Activated CD4-positive, alpha-beta T cell treated with anti-CD3 and anti-CD28 coated beads, Interleukin-2, amount 50 U/mL, for 1 hour (primary cell): Measurements from ENCODE around the gene CHI3L2.

ENCODE experiments used
- DNase-seq: peaks from one replicate; pipeline ENCODE4 v3.0.0-alpha.2; 2020

The CHI3L2 gene

DNA sequence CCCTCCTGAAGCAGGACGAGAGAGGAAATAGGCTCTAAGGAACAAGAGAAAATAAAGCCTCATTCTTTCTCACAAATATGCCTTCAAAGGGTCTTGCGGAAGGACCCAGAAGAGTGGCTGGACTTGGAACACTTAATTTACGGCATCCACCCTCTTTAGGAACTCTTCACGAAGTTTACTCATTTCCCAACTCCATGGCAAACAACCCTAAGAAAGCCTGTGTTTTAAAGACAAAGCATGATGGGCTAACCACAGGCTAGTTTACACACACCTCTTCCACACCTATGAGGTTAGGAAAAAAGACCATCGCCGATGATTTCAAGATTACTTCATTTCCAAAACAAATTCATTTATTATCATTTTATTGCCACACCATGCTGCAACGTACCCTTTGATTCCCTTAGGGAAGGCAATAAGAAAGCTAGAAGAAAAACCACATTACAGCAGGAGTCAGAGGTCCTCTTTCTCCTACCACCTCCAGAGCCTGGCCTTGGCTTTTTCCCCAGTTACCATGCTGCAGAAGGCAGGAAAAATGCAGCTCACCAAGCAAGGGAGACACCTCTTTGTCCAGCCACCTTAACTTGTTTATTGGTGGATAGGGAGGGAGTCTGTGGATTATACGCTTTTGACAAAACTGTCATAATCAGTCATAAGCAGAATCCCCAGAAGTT lies 29.6 kb downstream of the CHI3L2 start:
- no peak for DNase-seq

DNA sequence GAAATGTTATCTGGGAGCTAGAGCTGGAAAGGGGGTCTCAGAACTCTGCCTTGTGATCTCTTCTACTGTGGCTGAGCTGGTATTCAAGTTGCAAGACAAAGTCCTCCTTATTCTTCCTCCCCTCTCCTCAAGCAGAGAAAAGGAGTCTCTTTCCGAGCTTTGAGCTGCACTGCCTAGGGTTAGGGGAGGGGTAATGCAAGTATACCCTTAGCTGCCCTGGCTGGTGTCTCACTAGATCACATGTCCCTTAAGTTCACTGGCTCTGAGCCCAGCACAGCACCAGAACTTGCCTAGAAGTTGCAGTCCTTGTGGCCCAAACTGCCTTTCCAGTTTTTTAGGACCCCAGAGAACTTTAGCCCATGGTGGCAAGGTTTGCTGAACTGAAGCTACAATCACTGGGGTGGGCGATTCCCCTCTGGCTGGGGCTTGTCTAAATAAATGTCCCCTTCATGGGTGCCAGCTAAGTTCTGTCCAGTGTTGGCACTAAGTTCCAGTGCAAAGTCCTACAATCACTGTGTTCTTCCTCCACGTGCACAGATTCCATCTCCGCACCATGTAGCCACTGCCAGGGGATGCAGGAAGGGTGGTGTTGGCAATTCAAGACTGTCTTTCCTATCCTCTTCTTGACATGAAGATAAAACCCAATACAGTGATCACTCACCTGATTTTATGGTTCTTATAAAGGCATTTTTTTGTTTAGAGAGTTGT lies 40.4 kb downstream of the CHI3L2 start:
- DNase-seq: no peak

DNA sequence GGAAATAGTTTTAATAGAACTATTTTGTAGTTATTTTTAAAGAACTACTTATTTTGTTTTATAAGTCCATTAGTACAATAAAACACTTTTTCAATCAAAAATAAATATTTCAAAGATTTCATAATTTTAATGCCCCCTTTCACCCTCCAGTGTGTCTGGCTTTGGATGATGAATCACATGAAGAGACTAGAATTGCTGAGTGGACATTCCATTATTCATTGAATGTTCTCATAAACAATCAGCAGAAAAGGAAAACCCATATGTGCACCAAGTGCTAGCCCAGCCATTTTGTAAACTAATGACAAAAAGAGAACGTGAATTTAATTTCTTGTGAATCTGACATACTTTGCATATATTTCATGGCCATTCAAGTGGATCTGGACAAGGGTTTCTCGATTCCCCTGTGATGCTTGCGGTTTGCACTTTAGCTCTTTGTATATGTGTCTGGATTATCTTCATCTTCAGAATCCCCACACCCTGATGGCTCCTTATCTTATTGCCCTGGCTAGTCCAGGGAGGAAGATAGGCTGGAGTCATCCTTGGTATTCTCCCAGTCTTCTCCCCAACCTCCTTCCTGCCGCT lies 42.4 kb downstream of the CHI3L2 start:
- no peak for DNase-seq

- no peak for DNase-seq
These were observed 43.4 kb downstream of the CHI3L2 start for GRCh38 chr1:111270771-111271463.

DNA sequence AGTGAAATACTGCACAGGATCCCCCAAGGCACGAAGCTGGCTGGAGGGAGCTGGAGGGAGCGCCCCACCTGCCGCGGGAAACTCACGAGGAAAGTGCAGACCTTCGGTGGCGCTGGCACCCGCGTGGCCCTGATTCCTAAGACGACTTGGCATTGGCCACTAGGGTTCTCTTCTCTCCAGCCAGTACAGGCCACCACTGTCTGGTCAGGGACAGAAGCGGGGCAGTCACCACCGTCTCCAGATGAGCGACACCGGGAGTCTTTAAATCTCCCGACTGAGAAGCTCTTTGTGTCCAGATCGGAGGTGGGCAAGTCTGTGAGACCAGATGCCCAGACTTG lies 43.9 kb downstream of the CHI3L2 start:
- no peak for DNase-seq

- DNase-seq: no peak
These were observed 44.6 kb downstream of the CHI3L2 start for GRCh38 chr1:111272081-111272480.

- no peak for DNase-seq
These were observed 47.1 kb downstream of the CHI3L2 start for GRCh38 chr1:111274653-111275052.

- no peak for DNase-seq
These were observed 47.6 kb downstream of the CHI3L2 start for GRCh38 chr1:111275079-111275478.

DNA sequence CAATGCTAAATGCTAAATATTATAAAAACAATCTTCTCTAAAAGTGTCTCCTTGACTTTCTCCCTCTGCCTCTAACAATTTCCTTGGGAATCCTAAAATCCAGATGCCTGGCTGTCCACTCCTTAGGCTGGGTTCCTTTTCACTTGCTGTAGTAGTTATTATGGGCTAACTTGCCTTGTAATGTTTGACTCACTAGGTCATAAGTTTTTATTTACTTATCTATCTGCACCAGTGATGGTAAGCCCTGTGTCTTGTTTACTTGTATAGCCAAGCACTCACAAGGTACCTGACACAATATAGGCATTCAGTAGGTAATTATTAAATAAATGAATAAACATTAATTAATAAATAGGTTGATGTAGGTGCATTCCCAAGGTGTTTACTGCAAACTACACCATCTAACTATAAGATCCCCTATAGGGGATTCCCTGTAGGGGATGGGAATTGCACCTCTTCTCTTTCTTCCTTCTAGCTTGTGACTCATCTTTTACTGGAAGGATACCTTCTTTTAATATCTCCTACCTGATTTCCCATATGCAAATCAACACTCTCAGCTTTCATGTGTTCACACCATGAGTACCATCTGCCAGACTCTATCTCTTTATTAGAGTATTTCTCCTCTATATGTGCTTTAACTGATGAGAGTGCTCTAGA lies 48.4 kb downstream of the CHI3L2 start:
- DNase-seq: no peak

GRCh38 chr1:111279144-111279543 lies 51.6 kb downstream of the CHI3L2 start:
- DNase-seq: no peak

DNA sequence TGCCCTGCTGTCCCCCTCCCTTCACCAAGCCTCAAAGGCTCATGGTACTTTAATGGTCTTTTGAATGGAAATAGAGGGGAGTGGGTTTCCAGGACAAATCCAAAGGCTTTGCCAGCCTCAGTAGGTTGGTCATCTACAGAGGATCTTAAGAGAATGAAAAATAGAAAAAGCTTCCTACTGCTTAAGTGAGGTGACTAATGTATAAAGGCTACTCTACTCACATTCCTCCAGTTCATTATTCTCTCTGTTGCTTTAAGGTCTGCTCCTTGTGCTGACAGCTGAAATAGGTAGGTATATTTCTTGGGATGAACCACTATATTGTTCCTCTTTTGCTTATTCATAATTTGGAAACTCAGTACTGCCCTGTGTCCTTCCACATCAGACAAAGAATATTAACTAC lies 52.8 kb downstream of the CHI3L2 start:
- no peak for DNase-seq

GRCh38 chr1:111281411-111281810 lies 53.9 kb downstream of the CHI3L2 start:
- DNase-seq: no peak

DNA sequence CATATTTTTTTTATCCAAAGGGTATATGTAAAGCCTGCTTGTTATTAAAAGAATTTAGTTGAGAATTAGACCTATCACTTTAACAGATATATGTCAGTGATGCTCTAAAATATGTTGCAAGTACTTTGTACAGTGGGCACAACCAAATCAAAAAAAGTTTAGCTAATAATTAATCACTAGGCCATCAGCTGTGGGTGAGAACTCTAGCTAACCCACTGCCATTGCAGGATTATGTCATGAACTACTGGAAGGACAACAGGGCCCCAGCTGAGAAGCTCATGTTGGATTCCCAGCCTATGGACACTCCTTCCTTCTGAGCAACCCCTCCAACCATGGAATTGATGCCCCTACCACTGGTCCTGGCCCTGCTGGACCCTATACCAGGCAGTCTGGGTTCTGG lies 56.3 kb downstream of the CHI3L2 start:
- no peak for DNase-seq

DNA sequence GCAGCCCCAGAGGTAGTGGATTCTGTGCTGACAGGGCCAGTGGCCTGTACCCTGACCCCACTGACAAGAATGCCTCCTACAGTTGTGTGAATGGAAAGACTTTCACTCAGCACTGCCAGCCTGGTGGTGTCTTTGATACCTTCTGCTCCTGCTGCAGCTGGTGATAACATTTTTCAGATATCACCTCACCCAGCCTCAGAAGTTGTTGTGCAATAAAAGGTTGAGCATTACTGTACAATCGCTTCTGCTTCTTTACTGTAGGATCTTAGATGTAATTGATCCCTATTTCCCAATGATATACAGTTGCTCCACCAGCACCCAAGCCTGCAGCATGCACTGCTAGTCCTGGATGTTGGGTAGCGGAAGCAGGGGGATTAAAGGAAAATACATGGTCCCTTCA lies 58.4 kb downstream of the CHI3L2 start:
- no peak for DNase-seq

DNA sequence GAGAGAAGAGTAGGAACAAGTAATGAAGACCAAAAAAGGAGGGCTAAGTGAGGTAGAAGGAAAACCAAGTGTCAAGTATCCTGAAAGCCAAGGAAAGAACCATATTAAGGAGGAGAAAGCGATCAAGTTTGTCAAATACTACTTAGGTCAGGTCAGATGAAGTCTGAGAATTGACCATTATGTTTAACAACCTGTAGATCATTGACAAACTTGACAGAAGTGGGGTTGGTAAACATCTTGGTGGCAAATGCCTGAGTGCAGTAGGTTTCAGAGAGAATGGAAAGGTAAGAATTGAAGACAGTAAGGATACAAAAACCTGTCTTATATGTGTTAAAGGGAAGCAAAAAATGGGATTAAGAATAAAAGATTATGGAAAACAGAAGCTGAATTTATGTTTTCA lies 59.4 kb downstream of the CHI3L2 start:
- no peak for DNase-seq

DNA sequence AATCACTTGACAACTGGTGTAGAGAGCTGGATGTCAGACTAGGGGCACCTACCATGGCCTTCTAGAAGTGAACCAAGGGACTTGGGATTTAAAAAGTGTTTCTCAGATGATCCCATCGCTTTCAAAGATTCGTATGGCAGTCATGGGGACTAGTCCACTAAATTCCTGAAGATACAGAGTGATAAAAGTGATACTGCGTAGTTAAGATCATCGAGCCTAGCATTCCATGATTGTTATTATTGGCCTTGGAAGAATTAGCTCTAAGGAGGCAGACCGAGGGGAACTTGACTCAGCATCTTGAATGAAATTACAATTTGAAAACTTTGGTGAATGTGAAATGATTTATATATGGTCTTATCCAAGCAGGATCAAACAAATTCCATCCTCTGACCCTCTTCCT lies 61.9 kb downstream of the CHI3L2 start:
- DNase-seq: no peak

GRCh38 chr1:111290104-111290503 lies 62.6 kb downstream of the CHI3L2 start:
- no peak for DNase-seq

DNA sequence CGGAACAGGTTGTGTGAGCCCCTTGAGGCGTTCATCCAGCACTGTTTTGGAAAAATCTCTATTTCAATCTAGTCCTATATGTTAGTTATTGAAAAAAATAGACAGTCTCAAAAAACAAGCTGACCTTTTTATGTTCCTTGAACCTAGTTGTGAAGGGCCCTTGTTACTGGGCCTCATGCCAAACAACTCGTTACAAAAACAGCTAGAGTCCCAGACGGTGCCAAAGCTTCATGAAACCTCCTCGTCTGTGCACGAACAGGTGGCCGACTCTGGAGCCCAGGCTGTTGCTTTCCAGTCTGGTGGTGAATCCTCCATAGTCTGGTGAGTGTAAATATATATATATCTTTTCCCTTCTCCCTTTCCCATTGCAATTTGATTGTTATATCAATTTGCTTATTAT lies 63.1 kb downstream of the CHI3L2 start, which contains the start of gene CHIA:
Gene CHIA, plus strand, starts transcription at position 222 of the 400 bp plus-strand sequence. CDS start 19,617 bp downstream, outside the sequence.
- DNase-seq: no peak
